22Rv1 (cell line): ENCODE results near the gene OPRL1.
A peak's percentile ranks its signal among the peaks of the same experiment; 100 is the strongest.

Experiments used
- H3K27ac ChIP-seq: fragments of 450-650 bp; 2 replicates; pipeline ENCODE4 v1.5.1; 2017
- CTCF ChIP-seq: fragments of 450-650 bp; IDR thresholded peaks from 2 replicates; pipeline ENCODE4 v1.5.1; 2017; ENCODE audit warnings: mild to moderate bottlenecking
- ZFX ChIP-seq: fragments of 450-650 bp; IDR thresholded peaks from 2 replicates; pipeline ENCODE4 v1.6.1; 2017; ENCODE audit warnings: antibody characterized with exemption, borderline replicate concordance

Gene OPRL1

GRCh38 chr20:64080013-64080812, at the start of gene OPRL1:
OPRL1 (plus strand) TSS chr20:64080082; CDS start chr20:64092721, 12,639 bp downstream.
- H3K27ac ChIP-seq: peak within 1 kb of the TSS; percentile 37
- TF ChIP-seq CTCF (no peak), ZFX (no peak)

- no peak overlapping the region for H3K27ac ChIP-seq
- TF ChIP-seq ZFX (no peak), CTCF (no peak)
Observed at GRCh38 chr20:64030371-64031134, 49.3 kb upstream of the OPRL1 start.

DNA sequence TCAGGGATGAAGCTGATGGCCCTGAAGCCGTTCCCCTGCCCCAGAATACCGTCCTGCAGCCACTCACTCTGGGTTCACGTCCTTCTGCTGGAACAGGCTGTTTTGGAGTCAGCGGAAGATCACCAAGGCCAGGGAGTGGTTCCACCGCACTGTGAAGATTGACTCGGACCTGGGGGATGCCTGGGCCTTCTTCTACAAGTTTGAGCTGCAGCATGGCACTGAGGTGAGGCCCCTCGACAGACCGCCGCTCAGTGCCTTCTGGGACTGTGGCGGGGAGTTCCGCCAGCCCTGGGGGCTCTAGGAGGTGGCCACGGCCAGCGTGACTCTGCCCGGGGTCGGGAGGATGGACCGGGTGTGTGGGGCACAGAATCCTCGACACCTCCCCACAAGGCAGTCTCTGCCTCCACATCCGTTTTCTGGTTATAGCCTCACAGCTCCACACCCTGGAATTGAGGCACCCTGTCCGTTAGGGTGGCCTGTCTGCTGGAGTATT, 48.0 kb upstream of the OPRL1 start:
- no peak overlapping the region for H3K27ac ChIP-seq
- TF ChIP-seq ZFX (no peak), CTCF (no peak)

GRCh38 chr20:64032706-64033624, 46.9 kb upstream of the OPRL1 start:
- no peak overlapping the region for H3K27ac ChIP-seq
- no peak for TF ChIP-seq CTCF
- TF ChIP-seq ZFX: no peak

DNA sequence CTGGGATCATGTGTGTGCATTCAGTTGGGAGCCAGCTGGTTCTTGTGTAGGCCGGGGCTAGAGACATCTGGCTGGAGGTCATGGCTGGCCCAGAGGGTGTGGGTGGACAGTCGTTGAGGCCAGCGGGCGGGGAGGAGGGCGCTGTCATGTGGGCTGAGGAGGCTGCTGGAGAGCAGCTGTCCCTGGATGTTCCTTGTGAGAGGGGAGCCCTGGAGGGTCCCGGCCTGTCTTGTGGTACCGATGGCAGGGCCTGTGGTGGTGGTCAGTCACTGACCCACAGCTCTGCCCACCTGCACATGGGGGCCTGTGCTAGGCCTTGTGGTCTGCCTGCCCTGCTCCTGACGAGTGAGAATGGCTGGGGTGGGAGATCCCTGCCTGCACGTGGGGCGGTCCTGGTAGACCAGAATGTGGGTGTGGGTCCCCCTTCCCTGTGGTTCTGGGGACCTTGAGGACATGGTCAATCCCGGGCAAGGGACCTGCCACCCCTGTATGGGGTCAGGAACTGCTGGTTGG, 45.8 kb upstream of the OPRL1 start:
- H3K27ac ChIP-seq: no peak overlapping the region

More for the DNA sequence above, 45.8 kb upstream of the OPRL1 start:
- no peak for TF ChIP-seq ZFX
- TF ChIP-seq CTCF: no peak
